GM21717 (cell line): ENCODE data around the gene SLC35F4.

ENCODE experiments used
- ATAC-seq: cut with Tn5 transposase; IDR thresholded peaks from one replicate; pipeline ENCODE4 v1.9.1; 2021; ENCODE audit warnings: mild to moderate bottlenecking, moderate library complexity; ENCODE audit not compliant: unreplicated experiment

Gene SLC35F4

DNA sequence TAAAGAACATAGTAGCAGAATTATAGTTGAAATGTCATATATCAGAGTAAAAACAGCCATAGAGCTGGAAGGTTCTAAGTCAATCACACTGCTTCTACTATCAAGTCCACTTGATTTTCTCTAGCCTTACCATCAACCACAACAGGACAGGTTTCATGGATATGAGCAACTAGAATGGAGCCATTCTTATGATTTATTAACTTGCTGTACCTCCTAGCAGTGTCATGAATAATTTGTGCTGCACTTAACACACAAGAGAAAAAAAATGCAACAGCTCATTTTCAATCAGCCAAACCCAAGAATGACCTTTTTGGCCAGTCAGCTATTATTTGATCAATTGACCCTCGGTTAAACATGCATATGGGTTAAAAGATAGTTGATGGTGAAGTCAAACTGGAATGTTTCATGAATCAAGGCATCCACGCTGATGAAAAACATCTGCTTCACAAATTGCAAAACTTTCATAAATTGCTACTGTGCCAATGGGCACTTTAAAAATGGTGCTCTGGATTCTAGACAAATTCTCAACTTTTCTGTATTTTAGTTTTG, 316.8 kb downstream of the SLC35F4 start:
- no peak for ATAC-seq

DNA sequence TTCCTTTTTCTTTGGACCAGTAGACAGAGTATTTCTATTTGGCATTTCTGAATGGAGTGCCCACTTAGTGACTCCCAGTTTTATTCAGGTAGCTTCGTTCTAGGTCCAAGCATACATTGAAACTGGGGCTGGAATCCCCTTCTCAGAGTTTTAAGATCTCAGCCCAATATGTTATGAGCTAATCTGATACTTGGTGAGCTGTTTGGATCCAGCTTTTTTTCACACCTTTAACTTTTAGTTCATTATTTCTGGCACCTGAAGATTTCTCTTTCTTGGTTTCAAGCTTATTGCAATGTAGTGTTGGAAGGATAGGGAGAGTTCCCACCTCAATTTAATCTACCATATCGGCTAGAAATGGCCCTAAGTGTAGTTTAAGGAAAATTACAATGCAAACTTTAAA, 318.8 kb downstream of the SLC35F4 start:
- ATAC-seq: no peak

DNA sequence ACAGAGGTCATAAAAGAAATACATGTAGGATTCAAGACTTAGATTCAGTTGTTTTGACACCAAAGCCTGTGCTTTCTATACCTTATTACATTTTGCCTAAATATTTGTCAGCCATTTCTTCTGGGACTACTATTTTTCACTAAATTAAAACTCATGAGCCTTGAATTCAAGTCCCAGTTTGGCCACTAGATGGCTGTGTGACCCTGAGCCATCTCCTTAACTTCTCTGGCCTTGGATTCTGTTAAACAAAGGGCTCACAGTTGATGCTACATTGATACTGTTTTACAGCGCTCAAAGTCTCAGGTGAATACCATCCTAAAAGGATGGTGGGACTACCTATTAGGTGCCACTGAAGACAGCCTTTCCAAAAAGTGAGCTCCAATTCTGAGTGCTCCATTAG, 332.7 kb downstream of the SLC35F4 start:
- ATAC-seq: no peak

GRCh38 chr14:57530571-57530970, 335.3 kb downstream of the SLC35F4 start:
- no peak for ATAC-seq

- no peak for ATAC-seq
These were observed 338.9 kb downstream of the SLC35F4 start for GRCh38 chr14:57526942-57527341.

DNA sequence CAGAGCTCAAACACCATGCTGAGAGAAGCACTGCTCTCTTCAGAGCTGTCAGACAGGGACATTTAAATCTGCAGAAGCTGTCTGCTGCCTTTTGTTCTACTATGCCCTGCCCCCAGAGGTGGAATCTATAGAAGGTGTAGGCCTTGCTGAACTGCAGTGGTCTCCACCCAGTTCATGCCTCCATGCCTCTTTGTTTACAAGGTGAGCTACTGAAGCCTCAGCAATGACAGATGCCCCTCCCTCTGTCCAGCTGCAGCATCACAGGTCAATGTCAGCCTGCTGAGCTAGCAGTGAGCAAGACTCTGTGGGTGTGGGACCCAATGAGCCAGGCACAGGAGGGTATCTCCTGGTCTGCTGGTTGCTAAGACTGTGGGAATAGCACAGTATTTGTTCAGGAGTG, 346.8 kb downstream of the SLC35F4 start:
- no peak for ATAC-seq
